Measurements from ENCODE around the gene IGFALS.

The IGFALS gene

DNA sequence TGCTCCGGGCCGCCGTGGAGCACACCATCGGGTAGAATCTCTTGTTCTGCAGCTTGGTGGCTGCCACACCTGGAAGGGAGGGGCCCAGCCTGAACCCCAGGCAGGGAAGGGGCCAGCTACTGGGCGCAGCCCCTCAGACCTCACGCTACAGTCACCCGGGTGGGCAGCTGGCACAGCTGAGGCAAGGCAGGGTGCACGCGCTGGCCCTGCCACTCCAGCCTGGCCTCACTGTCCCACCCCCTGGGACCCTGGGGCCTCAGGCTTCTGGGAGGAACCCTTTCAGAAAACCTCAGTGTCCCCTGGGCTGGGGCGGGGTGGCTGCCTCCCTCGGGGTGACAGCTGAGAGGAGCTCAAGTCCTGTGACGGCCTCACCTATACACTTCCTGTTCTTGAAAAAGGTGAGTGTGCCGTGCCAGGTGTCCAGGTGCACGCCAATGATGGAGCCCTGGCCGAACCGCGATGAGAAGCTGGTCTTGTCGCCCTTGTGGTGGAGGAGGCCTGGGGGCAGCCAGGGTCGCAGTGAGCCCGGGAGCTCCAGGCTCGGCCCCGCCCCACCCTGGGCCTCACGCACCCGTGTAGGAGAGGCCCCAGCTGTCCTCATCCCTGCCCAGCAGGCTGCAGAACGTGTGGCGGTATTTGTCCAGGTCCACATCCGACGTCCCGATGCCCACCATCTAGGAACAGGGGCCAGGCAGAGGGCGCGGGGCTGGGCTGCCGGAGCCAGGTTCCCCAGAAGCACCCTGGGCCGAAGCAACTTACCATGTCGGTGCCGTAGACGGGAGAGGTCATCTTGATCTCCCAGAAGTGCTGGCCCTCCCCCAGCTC, 15.9 kb downstream of the IGFALS start:
- in situ Hi-C loops (cut with MboI; ENCODE audit: low sequenced_read_pairs): no loop called here

- in situ Hi-C loops (cut with MboI; ENCODE audit: low sequenced_read_pairs): no loop called here
Observed at GRCh38 chr16:1776991-1777374, 16.5 kb downstream of the IGFALS start.

DNA sequence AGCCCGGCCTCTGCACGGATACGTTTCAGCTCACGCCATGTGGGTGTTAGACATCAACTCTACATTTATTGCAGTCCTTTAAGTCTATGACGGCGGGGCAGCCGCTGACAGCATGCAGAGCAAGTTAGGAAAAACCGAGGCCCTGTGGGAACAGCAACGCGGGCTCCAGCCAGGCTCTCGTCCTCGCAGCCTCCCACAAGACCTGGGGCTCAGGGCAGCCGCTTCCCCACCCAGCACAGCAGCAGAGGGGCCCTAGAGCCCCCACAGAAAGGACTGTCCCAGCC, 16.9 kb downstream of the IGFALS start:
- in situ Hi-C loops (cut with MboI; ENCODE audit: low sequenced_read_pairs): no loop called here

DNA sequence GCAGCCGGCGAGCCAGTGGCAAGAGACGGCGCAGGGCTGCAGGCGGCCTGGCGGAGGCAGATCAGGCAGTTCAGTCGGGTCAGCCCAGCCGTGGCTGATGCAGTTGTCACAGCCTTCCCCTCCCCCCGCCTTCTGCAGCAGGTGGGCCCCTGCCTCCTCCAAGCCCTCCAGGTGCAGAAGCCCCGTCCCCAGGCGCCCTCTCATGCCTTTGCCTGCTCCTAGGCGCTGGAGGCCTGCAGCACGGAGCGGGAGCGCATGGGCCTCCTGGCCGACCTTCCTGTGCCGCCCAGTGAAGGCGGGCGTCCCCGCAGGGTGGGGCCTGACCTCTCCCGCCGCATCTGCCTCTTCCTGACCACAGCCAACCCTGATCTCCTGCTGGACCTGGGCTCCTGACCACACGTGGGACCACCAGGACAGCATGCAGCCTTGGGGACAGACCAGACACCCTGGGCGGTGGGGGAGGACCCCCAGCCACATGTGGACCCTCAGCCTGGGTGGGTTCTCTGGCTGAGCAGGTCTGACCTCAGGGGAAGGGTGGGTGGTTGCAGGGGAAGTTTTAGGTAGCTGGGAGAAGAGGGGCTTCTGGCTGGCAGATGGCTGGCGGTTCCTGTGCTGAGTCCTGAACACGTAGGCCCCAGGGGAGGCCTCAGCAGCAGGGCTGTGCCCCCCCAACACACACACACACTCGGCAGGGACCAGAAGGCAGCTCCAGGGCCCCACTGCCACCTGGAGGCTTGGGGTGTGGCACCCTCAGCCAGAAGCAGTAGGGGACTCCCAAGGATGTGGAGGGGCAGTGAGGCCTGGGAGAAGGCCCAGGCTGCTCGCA, 17.4 kb downstream of the IGFALS start:
- in situ Hi-C loops (cut with MboI; ENCODE audit: low sequenced_read_pairs): no loop called here

GRCh38 chr16:1775006-1775845, 18.3 kb downstream of the IGFALS start:
- in situ Hi-C loops (cut with MboI; ENCODE audit: low sequenced_read_pairs): no loop called here

- in situ Hi-C loops (cut with MboI; ENCODE audit: low sequenced_read_pairs): no loop called here
Observed at GRCh38 chr16:1774448-1774780, 19.1 kb downstream of the IGFALS start.

GRCh38 chr16:1773703-1774447, 19.6 kb downstream of the IGFALS start:
- in situ Hi-C loops (cut with MboI; ENCODE audit: low sequenced_read_pairs): no loop called here

DNA sequence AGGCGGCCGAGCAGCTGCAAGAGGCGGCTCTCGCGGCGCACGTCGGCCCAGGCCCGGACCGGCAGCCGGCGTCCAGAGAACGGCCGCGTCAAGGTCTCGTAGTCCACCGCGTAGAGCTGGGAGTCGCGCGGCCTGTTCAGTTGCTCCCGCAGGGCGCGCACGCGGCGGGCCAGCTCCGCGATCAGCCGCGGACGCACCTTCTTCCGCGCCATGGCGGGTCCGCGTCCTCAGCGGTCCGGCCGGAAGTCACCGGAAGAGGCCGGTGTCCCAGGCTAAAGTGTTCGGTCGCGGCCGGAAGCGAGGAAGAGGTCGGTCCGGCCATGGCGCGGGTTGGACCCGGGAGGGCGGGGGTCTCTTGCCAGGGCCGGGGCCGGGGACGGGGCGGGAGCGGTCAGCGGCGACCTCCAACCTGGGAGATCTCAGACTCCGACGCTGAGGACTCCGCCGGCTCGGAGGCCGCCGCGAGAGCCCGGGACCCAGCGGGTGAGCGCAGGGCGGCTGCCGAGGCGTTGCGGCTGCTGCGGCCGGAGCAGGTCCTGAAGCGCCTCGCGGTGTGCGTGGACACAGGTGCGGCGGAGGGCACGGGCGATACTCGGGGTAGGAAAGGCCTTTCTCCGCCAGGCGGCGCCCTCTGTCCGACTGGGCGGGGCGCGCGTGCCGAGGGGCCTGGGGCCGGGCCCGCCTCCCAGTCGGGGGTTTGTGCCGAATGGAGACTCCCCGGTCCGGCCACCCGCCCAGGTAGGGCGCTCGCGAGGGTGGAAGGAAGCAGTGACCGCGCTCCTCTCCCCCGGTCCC, 20.4 kb downstream of the IGFALS start, which contains the start of gene MRPS34:
TSS of gene MRPS34 (minus strand) at position 227 of the 795 bp plus-strand sequence. CDS start at position 212, 15 bp downstream.
- in situ Hi-C loops (cut with MboI; ENCODE audit: low sequenced_read_pairs): no loop called here

- in situ Hi-C loops (cut with MboI; ENCODE audit: low sequenced_read_pairs): no loop called here
Observed at GRCh38 chr16:1772362-1772907, 21.1 kb downstream of the IGFALS start, which contains the start of gene EME2. EME2 (plus strand) TSS chr16:1772810; CDS start chr16:1773228, 418 bp downstream.

DNA sequence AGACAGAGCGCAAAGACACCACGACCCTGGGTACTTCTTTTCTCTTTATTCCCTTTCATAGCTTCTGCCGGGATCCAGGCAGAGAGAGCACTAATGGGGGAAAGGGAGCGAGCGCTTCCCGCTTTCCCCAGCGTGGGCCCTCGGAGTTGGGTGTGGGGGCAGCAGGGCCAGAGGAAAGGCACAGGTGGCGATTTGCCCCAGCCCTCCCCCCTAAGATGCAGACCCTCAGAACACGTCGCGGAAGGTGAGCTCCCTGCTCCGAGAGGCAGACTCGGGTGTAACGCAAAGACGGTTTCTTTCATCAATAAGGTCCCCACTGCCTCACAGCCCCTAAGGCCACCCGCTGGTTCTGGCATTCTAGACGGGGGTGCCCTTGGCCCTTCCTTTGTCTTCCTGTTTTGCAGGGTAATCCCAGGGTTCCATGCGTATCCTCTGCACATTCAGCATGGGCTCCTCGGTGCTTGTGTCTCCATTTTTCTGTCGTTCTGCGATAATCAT, 21.6 kb downstream of the IGFALS start:
- in situ Hi-C loops (cut with MboI; ENCODE audit: low sequenced_read_pairs): no loop called here

DNA sequence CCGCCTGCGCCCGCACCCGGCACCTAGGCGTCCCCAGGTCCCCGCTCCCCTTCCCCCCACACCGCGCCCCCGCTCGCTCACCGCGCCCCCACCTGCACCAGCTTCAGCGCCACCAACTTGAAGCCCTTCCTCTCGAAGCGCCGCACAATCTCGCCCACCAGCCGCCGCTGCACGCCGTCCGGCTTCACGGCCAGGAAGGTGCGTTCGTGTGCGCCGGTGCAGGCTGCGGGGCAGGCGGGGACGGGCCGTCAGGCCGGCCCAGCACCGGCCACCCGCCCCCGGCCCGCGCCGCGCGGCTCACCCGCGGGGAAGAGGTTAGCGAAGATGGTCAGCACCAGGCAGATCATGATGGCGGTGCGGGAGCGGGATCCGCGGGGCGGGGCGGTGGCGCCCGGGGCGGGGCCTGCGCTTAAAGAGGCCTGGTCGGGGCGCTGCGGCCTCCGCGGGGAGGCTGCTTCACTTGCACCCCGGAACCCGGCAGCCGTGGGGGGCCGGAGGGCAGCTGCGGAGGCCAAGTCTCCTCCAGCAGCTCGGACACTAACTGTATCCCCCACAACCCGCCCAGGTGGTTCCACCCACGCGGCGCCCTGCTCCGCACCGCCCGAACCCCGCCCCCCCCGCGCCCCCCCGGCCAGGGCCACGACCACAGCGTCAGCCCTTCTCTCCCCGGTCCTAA, 22.2 kb downstream of the IGFALS start, which contains the start of gene NME3:
TSS of gene NME3 (minus strand) at position 356 of the 676 bp plus-strand sequence. CDS start at position 347, 9 bp downstream.
- in situ Hi-C loops (cut with MboI; ENCODE audit: low sequenced_read_pairs): no loop called here

- in situ Hi-C loops (cut with MboI; ENCODE audit: low sequenced_read_pairs): no loop called here
Observed at GRCh38 chr16:1770328-1771187, 22.9 kb downstream of the IGFALS start.

DNA sequence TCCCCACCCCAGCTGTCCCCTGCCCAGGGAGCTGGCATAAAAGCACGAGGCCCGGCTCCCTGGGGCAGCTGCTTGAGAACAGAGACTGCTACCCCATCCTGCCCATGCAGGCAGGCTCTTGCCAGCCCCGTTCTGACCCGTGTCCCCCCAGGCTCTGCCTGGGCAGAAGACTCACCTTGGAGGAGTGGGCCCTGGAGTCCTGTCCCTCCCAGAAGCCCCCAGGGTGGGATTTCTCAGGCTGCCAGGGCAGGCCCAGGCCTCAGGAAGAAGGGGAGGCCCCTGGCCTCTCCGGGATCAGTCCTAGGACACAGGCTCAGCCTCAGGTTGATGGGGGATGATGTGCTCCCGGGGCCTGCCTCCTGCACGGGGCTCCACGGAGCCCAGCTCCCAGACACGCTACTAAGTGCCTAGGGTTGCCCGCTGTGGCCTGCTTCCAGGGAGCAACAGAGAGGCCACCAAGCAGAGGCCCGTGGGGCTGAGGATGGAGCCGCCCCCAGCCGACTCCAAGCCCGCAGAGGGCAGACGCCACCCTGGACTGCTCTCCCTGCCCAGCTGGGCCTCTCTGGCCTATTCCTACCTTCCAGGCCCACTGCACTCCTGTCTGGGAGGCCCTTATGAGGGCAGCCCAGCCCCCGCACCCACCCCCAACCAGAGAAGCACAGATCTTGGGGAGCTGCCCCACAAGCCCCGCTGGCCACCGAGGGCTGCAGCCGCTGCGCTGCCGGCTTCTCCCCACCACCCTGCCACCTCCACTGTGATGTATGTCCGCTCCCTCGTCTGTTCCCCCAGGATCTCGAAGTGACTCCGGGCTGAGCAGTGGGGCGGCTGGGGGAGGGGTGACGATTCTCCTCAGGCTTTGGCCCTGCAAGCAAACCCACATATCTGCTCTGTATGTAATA, 23.9 kb downstream of the IGFALS start:
- in situ Hi-C loops (cut with MboI; ENCODE audit: low sequenced_read_pairs): no loop called here

DNA sequence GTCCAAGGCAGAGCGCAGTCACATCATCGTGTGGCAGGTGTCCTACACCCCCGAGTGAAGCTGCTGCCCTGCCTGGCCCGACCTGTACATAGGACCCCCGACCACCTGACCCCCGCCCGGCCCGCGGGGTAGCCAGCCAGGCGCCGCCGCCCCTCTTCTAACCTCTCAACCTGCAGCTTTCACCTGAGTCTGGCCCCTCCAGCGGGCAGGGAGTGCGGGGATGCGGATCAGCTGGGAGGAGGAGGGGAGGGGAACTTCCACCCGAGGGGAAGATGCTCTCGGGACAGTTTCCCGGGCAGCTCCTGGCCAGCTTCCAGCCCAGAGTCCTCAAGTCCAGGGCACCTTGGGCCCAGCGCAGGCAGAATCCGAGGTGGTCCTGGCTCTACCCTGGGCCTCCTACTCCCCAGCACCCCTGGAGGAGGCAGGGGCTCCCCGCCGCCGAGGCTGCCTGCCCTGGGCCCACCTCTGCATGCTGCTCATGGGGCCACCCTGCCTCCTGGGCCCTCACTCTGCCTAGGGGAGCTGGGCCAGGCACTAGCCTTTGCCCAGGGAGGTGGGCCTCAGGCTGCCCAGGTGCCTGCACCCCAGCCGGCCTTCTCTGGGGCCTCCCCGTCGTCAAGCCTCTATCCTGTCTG, 24.6 kb downstream of the IGFALS start:
- in situ Hi-C loops (cut with MboI; ENCODE audit: low sequenced_read_pairs): no loop called here

DNA sequence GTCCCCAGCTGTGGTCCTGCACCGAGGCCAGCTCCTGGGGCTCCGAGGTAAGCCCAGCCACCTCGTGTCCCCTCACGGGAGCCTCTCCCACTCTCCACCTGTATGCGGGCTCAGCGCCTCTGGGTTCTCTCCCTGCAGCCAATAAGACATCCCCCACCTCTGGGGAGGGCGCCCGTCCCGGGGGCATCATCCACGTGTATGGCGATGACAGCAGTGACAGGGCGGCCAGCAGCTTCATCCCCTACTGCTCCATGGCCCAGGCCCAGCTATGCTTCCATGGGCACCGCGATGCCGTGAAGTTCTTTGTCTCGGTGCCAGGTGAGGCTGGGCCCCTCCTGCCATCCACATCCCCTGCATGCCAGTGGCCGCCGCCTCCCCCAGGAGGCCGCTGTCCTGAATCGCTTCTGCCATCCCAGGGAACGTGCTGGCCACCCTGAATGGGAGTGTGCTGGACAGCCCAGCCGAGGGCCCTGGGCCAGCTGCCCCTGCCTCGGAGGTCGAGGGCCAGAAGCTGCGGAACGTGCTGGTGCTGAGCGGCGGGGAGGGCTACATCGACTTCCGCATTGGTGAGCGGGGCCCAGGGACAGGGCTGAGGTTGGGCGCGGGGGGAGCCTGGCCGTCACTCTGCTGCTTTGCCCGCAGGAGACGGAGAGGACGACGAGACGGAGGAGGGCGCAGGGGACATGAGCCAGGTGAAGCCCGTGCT, 25.3 kb downstream of the IGFALS start:
- in situ Hi-C loops (cut with MboI; ENCODE audit: low sequenced_read_pairs): no loop called here

Data from HL-60/S4 treated with retinoic acid at 250 ng/mL for 4 days and 3 days (cell line).